Left kidney (tissue), 2 donors: ENCODE measurements around the gene AGER. TPM values are rescaled to one million over a fixed set of nuclear protein-coding genes. Genes with fewer than 3 reads are reported as not detected.
A peak's percentile ranks its signal among the peaks of the same experiment; 100 is the strongest.
"Not testable (repeated sequence)": the region's sequence is repeated elsewhere in the genome, so short reads cannot be mapped to it uniquely, and the experiment has no call there.

Experiments
- DNase-seq: peaks from one replicate; pipeline ENCODE4 v3.0.0-alpha.2; 2013
- polyA plus RNA-seq: library from polyadenylated mRNA; unstranded; fragments of 120-200 nt; gene quantifications from one replicate; pipeline ENCODE4 v1.2.1, GENCODE V29; 2013; ENCODE audit not compliant: insufficient read length

AGER gene
- polyA plus RNA-seq, 1 donor: 28.0 TPM

DNA sequence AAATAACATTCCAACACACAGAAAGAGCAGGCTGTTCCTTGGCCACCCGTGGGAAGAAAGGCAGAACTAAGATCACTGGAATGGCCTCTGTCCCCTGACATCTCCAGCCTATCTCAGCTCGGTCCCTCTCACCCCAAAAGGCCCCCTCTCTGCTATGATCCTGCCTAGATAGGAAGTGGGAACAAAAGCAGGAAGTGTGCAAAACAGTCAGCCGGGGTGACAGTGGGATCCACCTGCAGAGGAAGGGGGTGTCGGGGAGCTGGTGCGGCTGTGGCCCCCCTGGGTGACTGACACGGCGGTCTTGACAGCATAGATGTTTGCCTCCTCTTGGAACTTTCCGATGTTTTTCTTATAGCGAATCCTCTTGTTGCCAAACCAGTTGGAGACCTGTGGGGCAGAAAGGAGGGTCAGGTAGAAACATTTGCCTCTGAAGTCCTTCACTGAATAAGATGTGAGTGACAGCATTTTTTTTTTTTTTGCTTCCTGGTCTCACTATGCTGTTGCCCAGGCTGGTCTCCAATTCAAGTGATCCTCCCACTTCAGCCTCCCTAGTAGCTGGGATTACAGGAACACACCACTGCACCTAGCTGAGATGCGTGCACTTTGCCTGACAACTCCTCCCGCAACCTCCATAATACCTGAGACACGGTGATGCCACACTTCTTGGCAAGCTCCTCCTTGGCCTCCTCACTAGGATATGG, 3.1 kb upstream of the AGER start:
- no peak for DNase-seq

DNA sequence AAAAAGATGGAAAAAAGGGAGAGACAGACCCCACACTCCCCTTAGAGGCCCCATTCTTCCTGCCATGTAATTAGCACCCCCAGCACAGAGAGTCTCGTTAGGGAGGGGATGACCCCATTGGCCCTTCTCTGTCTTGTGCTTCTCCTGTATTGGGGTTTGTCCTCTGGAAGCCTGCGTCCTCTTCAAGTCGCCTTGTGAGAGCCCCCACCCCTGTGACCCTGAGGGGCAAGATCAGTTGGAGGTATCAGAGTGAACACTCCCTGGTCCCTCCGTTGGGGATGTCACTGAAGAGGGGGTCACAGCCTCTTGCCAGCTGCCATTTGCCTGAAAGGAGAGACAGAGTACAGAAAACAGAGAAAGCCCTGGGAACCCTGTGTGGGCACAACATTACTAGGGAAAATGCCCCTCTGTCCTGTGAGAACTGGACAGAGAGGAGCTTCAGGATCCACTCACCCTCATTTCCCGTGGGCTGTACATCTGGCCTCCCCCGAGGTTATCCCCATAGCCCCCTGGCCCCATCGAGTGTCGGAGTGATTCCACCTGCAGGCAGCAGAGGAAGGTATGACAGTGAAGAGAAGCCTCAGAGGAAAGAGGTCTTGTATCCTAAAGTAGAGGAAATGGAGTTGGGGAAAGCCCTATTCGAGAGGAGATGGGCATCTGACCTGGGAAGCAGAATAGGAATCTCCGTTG, 2.2 kb upstream of the AGER start:
- not testable (repeated sequence) for DNase-seq

DNA sequence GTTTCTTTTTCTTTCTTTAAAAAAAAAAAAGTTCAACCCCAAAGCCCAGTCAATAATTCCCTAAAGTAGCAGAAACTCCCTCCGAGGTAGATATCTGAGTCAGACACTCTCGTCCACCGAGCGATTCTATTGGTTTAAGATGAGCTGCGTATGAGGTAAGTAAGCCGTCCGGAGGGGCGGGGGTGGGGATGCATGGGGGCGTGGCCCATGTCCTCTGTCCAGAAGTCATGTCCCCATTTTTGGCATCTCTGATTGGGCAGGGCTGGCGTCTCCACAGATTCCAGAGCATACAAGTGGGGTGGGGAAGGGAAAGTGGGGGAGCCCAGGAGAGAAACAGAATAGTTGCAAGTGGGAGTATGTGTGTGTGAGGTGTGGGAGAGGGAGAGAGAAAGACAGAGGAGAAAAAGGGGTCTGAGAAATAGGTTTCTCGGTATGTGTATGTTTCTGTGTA, 1.7 kb upstream of the AGER start:
- DNase-seq: not testable (repeated sequence)

DNA sequence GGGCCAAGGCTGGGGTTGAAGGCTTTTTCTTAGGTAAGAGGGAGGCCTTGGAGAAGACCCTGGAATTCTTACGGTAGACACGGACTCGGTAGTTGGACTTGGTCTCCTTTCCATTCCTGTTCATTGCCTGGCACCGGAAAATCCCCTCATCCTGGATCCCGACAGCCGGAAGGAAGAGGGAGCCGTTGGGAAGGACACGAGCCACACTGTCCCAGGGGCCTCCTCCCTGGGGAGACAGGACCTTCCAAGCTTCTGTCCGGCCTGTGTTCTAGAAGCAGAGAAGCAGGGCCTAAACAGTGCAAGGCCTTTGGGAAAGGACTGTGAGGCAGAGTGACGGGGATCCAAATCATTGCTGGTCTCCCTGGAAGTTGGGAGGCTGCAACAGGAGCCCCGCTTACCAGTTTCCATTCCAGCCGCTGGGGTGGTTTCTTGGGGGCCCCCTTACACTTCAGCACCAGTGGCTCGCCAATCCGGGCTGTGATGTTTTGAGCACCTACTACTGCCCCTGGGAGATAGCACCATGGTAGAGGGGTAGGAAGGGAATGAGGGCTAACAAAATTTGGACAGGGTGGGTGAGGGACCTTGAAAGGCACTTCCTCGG, 470 bp downstream of the AGER start:
- DNase-seq: no peak

DNA sequence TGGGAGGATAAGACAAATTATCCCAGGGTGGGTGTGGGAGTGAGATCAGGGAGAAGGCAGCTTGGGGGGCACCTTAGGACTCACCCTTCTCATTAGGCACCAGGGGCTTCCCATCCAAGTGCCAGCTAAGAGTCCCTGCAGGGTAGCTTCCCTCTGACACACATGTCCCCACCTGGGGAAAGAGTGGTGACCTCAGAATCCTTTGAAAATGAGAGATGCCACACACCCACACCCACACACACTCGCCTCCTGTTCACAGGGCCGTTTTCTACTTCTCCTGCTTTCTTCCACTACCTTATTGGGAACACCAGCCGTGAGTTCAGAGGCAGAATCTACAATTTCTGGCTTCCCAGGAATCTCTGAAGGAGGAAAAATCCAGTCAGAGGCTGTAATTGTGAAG, 1.0 kb downstream of the AGER start:
- DNase-seq: no peak

DNA sequence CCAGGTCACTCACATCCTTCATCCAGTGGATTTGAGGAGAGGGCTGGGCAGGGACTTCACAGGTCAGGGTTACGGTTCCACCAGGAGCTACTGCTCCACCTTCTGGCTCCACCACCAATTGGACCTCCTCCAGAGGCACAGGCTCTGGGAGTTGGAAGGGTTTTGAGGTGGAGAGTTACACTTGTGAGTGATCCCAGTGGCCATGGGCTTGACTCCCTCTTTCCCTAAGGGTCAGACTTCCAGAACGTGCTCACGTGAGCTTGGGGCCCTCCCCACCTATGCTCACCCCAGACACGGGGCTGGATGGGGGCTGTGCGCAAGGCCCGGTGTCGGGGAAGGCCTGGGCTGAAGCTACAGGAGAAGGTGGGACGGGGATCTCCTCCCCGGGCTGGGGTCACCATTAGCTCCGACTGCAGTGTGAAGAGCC, 1.5 kb downstream of the AGER start:
- DNase-seq: no peak

DNA sequence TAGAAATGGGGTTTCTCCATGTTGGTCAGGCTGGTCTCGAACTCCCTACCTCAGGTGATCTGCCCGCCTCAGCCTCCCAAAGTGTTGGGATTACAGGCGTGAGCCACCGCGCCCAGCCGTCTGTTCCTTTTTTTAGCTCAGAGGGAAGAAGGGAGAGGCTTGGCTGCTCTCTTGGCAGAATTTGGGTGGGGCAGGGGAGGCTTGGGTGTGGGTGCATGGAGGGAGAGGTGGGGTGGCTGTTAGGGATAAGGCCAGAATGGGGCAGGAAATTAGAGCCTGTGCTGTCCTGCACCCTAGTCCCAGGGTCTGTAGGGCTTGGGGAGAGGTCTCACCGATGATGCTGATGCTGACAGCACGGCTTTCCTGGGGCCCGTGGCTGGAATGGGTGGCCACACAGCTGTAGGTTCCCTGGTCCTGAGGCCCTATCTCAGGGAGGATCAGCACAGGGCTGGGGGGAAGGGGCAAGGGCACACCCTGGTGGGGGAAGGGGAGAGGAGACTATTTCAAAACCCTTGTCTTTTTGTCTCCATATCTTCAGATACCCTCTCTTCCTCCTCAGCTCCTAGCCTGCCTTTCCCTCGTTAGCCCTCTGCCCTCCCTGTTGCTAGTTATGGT, 2.0 kb downstream of the AGER start:
- no peak for DNase-seq

DNA sequence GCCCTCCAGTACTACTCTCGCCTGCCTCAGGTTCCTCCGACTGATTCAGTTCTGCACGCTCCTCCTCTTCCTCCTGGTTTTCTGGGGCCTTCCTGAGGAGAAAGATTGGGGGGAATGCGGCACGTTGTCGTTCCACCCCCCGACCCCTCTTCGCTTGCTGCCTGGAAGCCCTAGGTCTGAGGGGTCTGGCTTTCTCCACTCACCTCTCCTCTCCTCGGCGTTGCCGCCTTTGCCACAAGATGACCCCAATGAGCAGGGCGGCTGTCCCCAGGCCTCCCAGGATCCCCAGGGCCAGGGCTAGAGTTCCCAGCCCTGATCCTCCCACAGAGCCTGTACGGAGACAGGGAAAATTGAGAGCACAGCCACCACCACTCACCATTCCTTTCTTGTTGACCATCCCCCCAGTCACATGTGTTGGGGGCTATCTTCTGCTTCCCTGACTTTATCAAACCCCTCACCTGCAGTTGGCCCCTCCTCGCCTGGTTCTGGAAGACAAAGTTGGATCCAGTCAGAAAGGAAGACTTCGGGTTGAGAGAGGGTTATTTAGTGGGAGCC, 2.8 kb downstream of the AGER start:
- DNase-seq: no peak

DNA sequence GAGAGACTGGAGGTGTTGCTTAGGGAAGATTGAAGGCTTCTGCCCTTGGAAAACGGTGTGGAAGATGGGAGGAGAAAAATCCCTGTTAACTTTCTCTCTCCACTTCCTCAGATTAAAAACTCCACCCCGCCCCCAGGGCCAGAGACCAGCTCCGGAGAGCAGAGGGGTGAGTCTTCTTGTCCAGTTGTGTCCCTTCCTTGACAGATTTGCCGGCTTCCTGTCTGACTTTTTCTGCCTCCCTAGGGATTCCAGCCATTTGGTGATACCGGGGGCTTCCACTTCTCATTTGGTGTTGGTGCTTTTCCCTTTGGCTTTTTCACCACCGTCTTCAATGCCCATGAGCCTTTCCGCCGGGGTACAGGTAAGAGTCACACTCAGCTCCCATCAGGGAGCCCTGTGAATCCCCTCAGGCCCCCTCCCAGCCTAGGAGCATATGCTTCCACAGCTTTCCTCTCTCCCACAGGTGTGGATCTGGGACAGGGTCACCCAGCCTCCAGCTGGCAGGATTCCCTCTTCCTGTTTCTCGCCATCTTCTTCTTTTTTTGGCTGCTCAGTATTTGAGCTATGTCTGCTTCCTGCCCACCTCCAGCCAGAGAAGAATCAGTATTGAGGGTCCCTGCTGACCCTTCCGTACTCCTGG, 4.2 kb downstream of the AGER start:
- DNase-seq: no peak

DNA sequence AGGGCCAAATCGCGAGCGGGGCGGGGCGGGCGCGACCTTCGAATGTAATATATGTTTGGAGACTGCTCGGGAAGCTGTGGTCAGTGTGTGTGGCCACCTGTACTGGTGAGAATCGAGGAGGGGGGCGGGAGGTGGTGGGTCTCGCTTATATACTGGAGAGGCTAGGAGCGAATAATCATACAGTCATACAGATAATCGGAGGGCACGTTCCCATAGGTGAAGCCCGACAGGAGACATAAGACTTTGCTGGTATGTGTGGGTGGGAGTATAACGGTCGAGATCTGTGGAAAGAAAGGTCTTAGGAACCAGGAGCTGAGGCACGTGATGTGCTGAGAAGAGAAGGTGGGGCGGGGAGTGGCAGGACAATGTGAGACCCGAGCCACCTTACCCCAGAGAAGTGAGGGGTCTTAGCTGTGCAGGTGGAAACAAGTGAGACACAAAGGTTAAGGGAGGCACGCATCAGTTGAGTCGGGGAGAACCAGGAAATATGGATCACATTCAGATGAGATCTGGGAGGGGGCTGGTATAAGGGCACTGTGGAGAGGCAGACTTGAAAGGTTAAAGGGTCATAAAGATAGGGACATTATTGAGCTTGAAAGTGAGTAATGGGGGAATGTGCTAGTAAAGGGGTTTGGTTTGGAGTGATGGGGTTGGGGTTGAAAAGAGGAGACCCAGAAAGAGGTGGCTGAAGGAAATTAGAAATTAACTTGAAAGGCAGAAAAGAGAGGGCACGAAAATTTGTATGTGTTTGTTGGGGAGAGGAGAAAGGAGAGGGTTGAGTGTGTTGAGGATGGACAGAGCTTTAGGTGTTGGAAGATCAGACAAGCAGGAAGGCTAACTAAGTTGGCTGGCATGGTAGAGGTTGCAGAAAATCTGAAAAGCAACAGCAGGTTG, 5.3 kb downstream of the AGER start:
- DNase-seq: no peak

DNA sequence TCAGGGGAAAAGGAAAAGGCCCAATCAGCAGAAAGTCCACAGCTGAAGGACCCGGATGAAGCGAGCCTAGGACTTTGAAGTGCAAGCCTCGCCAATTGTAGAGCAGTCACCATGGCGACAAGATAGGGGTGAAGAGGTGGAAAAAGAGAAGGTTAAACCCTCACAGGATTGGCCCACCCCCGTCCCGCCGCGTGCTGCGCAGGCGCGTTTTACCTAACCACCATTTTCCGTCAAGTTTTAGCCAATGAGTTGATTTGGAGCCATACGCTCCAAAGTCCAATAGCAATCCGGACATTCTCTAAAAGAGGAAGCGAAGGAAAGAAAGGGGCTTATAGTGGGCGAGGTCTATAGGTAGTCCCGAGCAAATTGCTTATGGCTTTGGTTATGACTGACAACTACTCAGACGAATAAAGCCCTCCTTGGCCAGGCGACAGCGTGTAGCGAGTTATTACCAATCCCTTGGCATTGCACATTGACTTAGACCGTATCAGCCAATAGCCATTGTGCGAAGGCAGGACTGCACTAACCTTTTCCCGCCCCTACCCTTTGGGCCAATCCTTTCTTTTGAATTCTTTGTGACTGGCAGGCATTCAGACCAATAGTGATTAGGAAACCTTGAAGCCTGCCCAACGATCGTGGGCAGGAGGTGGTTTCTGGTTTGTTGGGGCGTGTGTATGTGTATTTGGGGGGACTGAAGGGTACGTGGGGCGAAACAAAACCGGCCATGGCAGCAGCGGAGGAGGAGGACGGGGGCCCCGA, 6.1 kb downstream of the AGER start, which contains the start of gene RNF5:
Gene RNF5 (plus strand): TSS at position 618 of the 759 bp plus-strand sequence. CDS start 107 bp downstream, at position 725.
- DNase-seq: peak; percentile 100

DNA sequence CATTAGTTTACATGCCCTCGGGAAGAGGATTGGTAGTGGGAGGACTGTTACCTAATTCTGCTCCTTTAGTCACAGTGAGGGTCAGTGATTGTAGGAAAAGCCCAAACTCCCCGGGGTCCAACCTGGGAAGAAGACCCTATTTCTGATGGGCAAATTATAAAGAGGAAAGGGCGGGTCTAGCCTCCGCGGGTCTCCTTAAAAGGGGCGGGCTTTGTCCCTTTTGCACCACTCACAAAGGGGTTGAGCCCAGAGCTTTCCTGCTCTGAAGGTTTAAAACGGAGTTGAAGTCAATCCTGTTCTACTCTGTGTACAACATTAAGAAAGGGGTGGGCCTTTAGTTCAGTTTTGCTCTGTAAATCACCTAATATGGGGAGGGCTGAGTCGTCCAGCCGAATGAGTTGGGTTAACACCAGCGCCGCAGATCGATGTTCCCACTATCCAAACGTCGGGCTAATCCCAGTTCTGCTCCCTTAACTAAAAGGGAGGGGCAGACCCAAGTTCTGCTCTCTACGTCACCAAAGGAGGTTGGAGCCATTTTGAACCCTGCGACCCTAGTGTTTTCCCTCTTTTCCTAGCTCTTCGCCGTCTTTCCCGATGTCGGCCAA, 6.8 kb downstream of the AGER start:
- no peak for DNase-seq

DNA sequence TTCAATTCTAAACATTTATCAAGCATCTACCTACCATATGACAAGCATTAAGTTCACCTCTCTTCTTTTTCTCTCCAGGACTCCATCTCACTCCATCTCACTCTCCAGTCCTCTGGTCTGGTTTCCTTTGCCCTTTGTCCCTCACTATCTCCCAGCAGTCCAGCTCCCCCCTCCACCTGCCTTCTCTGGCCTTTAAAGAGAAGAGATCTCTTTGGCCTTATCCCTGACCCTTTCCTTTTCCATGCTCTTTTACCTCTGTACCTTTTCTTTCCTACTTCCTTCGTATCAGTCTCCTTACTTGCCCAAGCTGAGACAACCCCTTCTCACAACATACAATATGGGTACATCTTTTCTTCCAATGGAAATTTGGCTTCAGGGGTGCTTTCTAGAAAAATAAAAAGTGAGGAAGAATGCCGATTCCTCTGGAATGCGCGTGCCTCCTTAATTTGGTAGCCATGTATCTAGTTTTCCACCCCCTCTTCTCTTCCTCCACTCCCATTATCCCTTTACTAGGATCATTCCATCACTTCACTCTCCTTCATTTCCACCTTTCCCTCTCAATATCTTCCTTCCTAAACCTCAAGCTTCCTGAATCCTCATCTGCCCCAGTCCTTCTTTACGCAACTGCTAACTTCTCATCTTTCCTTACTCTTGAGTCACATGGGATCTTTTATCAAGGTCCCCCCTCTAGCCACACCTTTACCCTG, 7.4 kb downstream of the AGER start:
- DNase-seq: no peak

DNA sequence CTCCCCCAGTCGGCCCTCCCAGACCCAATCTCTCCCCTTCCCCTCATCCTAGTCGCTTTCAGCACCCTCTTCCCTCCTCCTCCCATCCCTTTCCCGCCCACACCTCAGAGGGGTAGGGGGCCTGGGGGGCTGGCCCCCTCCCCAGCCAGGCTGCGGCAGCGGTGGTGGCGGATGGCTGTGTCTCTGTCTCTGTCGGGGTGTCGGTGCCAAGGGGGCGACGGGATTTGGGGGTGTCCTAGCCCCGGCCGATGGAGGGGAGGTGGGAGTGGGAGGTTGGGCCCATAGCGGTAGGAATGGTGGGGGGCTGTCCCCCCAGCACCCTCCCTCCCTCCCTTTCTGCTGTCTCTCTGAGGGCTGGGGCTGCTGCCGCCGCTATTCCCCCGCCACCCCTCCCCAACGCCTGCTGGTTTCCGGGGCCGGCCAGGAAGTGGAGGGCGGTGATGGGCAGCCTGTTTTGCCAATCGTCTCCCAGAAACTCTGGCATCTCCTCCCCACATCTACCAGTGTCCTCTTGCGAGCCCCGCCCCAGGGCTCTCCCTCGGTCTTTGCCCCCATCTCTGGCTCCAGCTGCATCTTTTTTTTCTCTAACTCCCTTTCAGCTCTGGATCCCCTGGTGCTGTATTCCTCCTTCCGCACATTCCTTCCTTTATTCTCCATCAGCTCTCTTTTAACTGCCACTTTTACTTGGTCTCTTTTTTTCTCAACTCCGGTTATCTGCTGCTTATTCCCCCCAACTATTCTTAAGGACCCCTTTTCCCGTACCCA, 8.2 kb downstream of the AGER start, which contains the start of gene AGPAT1:
Gene AGPAT1 (minus strand): TSS at position 374 of the 765 bp plus-strand sequence. CDS start 4,588 bp downstream, outside the sequence.
- DNase-seq: peak; percentile 97

DNA sequence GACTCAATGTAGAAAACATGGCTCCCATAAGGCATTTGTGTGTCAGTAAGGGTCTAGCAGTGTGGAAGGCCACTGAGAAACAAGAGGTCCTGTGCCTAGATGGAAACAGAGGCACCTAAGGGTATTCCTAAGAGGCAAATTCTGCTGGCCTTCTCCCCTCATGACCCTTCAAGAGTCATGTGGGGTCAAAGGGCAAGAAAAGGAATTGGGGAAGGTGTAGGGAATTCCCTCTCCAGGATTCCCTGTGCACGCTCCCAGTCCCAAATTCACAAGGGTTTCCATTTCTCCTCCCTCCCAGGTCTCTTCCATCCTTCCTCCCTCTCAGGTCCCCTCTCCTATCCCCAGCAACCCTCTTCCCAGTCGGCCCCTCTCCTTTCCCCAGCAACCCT, 8.7 kb downstream of the AGER start:
- no peak for DNase-seq

DNA sequence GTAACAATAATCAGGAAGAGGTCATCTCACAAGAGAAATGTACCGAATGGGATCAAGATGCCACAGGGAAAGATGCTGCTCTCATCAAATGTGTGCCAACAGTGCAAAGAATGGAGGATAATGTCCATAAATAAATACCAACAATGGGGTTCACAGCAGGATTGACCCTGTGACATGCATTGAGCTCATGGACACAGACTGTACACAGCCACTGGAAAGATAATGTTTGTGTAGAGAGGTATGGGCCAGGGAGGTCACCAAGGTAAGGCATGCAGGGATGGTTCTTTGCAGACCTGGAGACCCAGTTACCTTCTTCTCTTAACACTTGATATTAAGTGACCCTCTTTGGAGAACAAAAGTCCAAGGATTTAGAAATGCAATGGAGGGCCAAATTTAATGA, 9.6 kb downstream of the AGER start:
- no peak for DNase-seq

DNA sequence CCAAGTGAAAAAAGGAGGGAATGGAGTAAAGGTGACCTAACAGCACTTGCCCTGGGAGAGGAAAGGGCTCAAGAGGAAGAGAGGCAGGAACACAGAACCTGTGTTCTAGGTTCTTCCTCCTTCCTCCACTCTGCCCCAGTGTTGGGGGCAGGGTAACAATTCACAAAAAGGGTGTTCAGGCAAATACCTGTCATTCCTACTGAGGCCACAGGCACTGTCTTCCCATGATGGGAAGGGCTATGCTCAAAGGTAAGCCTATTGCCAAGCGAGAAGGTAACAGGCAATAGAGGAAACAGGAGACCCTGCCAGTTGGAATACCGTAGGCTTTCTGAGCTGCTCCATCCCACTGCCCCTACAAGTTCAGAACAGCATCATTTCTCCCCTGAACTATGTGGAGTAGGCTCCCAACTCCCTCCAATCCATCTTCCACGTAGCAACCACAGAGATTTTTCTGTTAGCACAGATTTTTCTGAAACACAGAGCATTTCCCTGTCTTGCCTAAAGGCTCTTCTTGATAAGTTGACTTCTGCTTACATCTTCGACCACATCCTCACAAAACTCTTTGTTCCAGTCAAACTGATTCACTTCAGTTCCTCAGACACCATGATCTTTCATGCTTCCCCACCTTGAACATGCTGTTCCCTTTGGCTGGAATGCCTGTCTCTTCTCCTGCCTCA, 10.9 kb downstream of the AGER start:
- DNase-seq: no peak
